Spleen (tissue), 11 donors: Measurements from ENCODE around the gene ATXN1. TPM values are rescaled to one million over a fixed set of nuclear protein-coding genes. Genes with fewer than 3 reads are reported as not detected.

Experiments
- DNase-seq: peaks from one replicate; pipeline ENCODE4 v3.0.0-alpha.2; 2020
- H3K27ac ChIP-seq, 8 donors: fragments of 200-600 bp; sonication (generic) in 7 of 8; 1 replicate in 4 of 8; 2 replicates in 4 of 8; pipeline versions ENCODE4 v1.5.0 to v1.8.0; 2016 to 2021; ENCODE audit warnings: inconsistent platforms in 4 of 8, mild to moderate bottlenecking in 4 of 8, moderate library complexity in 1 of 8
- H3K27me3 ChIP-seq, 7 donors: fragments of 200-600 bp; sonication (generic) in 6 of 7; replicated peaks in 1 of 7; 1 replicate in 4 of 7; 2 replicates in 3 of 7; pipeline versions ENCODE4 v1.5.0 to v1.8.0; 2016 to 2021; ENCODE audit warnings: inconsistent platforms in 3 of 7, mild to moderate bottlenecking in 1 of 7
- H3K36me3 ChIP-seq, 6 donors: fragments of 200-600 bp; sonication (generic) in 5 of 6; 1 replicate in 4 of 6; 2 replicates in 2 of 6; pipeline versions ENCODE4 v1.5.0 to v1.8.0; 2016 to 2021; ENCODE audit warnings: inconsistent platforms in 2 of 6
- H3K4me1 ChIP-seq, 6 donors: fragments of 200-600 bp; sonication (generic) in 5 of 6; 1 replicate in 3 of 6; 2 replicates in 3 of 6; pipeline versions ENCODE4 v1.5.0 to v1.8.0; 2016 to 2021; ENCODE audit warnings: inconsistent platforms in 3 of 6
- H3K4me3 ChIP-seq, 8 donors: fragments of 200-600 bp; sonication (generic) in 7 of 8; 1 replicate in 4 of 8; 2 replicates in 4 of 8; pipeline versions ENCODE4 v1.5.0 to v1.8.0; 2016 to 2021; ENCODE audit warnings: inconsistent platforms in 4 of 8, mild to moderate bottlenecking in 4 of 8, moderate library complexity in 2 of 8
- H3K9me3 ChIP-seq, 8 donors: fragments of 200-600 bp; sonication (generic) in 7 of 8; 1 replicate in 4 of 8; 2 replicates in 4 of 8; pipeline versions ENCODE4 v1.5.0 to v1.8.0; 2016 to 2021; ENCODE audit warnings: inconsistent platforms in 4 of 8
- CTCF ChIP-seq, 11 experiments: fragments of 200-600 bp in 7 of 11; fragments of 450-650 bp in 4 of 11; sonication (generic) in 4 of 11; IDR thresholded peaks in 8 of 11; conservative IDR thresholded peaks in 3 of 11; 1 replicate in 7 of 11; 2 replicates in 4 of 11; pipeline versions ENCODE4 v1.4.0 to v1.8.0; 2016 to 2021; ENCODE audit warnings: antibody characterized with exemption in 11 of 11, inconsistent platforms in 4 of 11, mild to moderate bottlenecking in 1 of 11
- POLR2A ChIP-seq, 3 donors: fragments of 450-650 bp; IDR thresholded peaks; one replicate each; pipeline ENCODE4 v1.5.1; 2017; ENCODE audit warnings: antibody characterized with exemption in 3 of 3, mild to moderate bottlenecking in 1 of 3
- POLR2AphosphoS5 ChIP-seq, 3 donors: sonication (generic); formaldehyde crosslinking; IDR thresholded peaks; one replicate each; pipeline ENCODE4 v1.5.1; 2017; ENCODE audit warnings: antibody characterized with exemption in 3 of 3
- WGBS, 5 donors: extraction: QIAGEN DNeasy Blood & Tissue Kit in 3 of 5; methylation state at CpG; one replicate each; pipeline versions ENCODE4 v1.1.5 to v1.1.7; 2013 to 2018; 5-methylcytosine and 5-hydroxymethylcytosine counted together
- intact Hi-C: fragments of 100-400 bp; cut with DNase I; formaldehyde crosslinking; loops from one replicate; pipeline ENCODE4 v1.15.0; 2023; ENCODE audit warnings: low total_unique reads
- polyA plus RNA-seq, 3 donors: library from polyadenylated mRNA; stranded (reverse); fragments of 200-250 nt; gene quantifications; one replicate each; pipeline ENCODE4 v1.2.1, GENCODE V29; 2013
- total RNA-seq, 7 donors: library from RNA; depleted of rRNA in 3 of 7; stranded (reverse); fragments of >200 nt in 3 of 7; fragmentation: NEBNext Ultra II Directional in 4 of 7; extraction: Animal tissue kit (Norgen Biotek cat#: 25700) in 4 of 7; gene quantifications; one replicate each; pipeline versions ENCODE4 v1.1.0 to v1.2.1, GENCODE V29; 2016 to 2021
- donor health status: healthy with polysubstance abuse.
- donor health status: DM: no; HTN: no; CAD: no; lungs with moderate emphysema.
- donor health status: DM: no; HTN: no; CAD: no.
- donor health status: Bipolar disorder and iron deficiency.
- donor health status: healthy.
- donor health status: DM: no; HTN: no; CAD: no.
- donor health status: DM: yes; HTN: yes; CAD: no.

The ATXN1 gene
- total and polyA plus RNA-seq, 10 donors, result 3.5 to 123 (median 73.9) TPM

GRCh38 chr6:16432075-16433032 lies 328.9 kb downstream of the ATXN1 start:
- no peaks in the 10 kb centered on the region for H3K9me3 ChIP-seq
- peaks cover 5 to 66% (median 39%) of the 10 kb centered on the region in 6 donors for H3K4me1 ChIP-seq
- H3K4me3 ChIP-seq, result no peak overlapping the region
- peak overlapping the region in 3 of 8 donors; percentile 52 to 69 (median 58) for H3K27ac ChIP-seq
- H3K27me3 ChIP-seq, result no peaks in the 10 kb centered on the region
- DNase-seq, result no peak
- intact Hi-C loops, result no loop called here
- WGBS, 5 donors, result 67 to 75% (median 73%) methylated on average over 6 of the region's 6 CpGs
- H3K36me3 ChIP-seq, result no peaks in the 10 kb centered on the region
- TF ChIP-seq POLR2AphosphoS5 (IDR thresholded peaks at IDR 0.05) (no peak), CTCF (IDR thresholded peaks at IDR 0.05 in 8 of 11, conservative IDR thresholded peaks at IDR 0.05 in 3 of 11) (no peak)

GRCh38 chr6:16431106-16431505 lies 330.2 kb downstream of the ATXN1 start:
- Histone ChIP-seq H3K4me1 (peaks cover 5 to 54% (median 39%) of the 10 kb centered on the region in 6 donors), H3K9me3 (no peaks in the 10 kb centered on the region), H3K27ac (peak overlapping the region in 1 of 8 donors; percentile 58), H3K27me3 (no peaks in the 10 kb centered on the region), H3K4me3 (no peak overlapping the region), H3K36me3 (peaks cover 0 to 7% (median 0%) of the 10 kb centered on the region in 6 donors)
- intact Hi-C loops, result no loop called here
- DNase-seq, result no peak
- WGBS, 5 donors, result 65 to 84% (median 75%) methylated on average over 3 of the region's 3 CpGs
- no peak for TF ChIP-seq POLR2A (IDR thresholded peaks at IDR 0.05)
- TF ChIP-seq CTCF (IDR thresholded peaks at IDR 0.05 in 8 of 11, conservative IDR thresholded peaks at IDR 0.05 in 3 of 11), result no peak
- TF ChIP-seq POLR2AphosphoS5 (IDR thresholded peaks at IDR 0.05), result no peak

GRCh38 chr6:16430391-16431089 lies 330.7 kb downstream of the ATXN1 start:
- Histone ChIP-seq H3K4me1 (peaks cover 5 to 49% (median 38%) of the 10 kb centered on the region in 6 donors), H3K9me3 (no peaks in the 10 kb centered on the region), H3K36me3 (peaks cover 0 to 7% (median 0%) of the 10 kb centered on the region in 6 donors), H3K4me3 (no peak overlapping the region), H3K27ac (no peak overlapping the region), H3K27me3 (no peaks in the 10 kb centered on the region)
- intact Hi-C loops, result no loop called here
- TF ChIP-seq POLR2AphosphoS5 (IDR thresholded peaks at IDR 0.05), result no peak
- TF ChIP-seq CTCF (IDR thresholded peaks at IDR 0.05 in 8 of 11, conservative IDR thresholded peaks at IDR 0.05 in 3 of 11), result no peak
- no peak for TF ChIP-seq POLR2A (IDR thresholded peaks at IDR 0.05)
- DNase-seq, result no peak
- 82 to 89% (median 87%) methylated on average over 9 of the region's 9 CpGs for WGBS, 5 donors

- WGBS, 5 donors, result 95 to 100% (median 96%) methylated on average over 10 of the region's 10 CpGs
- no peak for TF ChIP-seq POLR2AphosphoS5 (IDR thresholded peaks at IDR 0.05)
- TF ChIP-seq POLR2A (IDR thresholded peaks at IDR 0.05), result no peak
- no peak for TF ChIP-seq CTCF (IDR thresholded peaks at IDR 0.05 in 8 of 11, conservative IDR thresholded peaks at IDR 0.05 in 3 of 11)
- peaks cover 5 to 40% (median 33%) of the 10 kb centered on the region in 6 donors for H3K4me1 ChIP-seq
Measured at GRCh38 chr6:16429669-16430068, 331.6 kb downstream of the ATXN1 start.

More at GRCh38 chr6:16429669-16430068, 331.6 kb downstream of the ATXN1 start:
- intact Hi-C loops, result no loop called here
- Histone ChIP-seq H3K27me3 (no peaks in the 10 kb centered on the region), H3K4me3 (no peak overlapping the region), H3K36me3 (peaks cover 0 to 7% (median 0%) of the 10 kb centered on the region in 6 donors), H3K9me3 (no peaks in the 10 kb centered on the region), H3K27ac (no peak overlapping the region)
- no peak for DNase-seq
